GM21576 (cell line): ENCODE measurements around the gene VARS1.
A peak's percentile ranks its signal among the peaks of the same experiment; 100 is the strongest.
"Not testable (repeated sequence)": the region's sequence is repeated elsewhere in the genome, so short reads cannot be mapped to it uniquely, and the experiment has no call there.

Experiments
- ATAC-seq: cut with Tn5 transposase; IDR thresholded peaks from one replicate; pipeline ENCODE4 v1.9.1; 2021; ENCODE audit warnings: mild to moderate bottlenecking, moderate library complexity; ENCODE audit not compliant: unreplicated experiment

VARS1 gene

GRCh38 chr6:31795616-31796298, at the start of gene VARS1:
Gene VARS1, minus strand, starts transcription at chr6:31795752. Its CDS starts 535 bp downstream, at chr6:31795217.
- ATAC-seq: peak; percentile 72

GRCh38 chr6:31844507-31844906, 49.0 kb upstream of the VARS1 start:
- no peak for ATAC-seq

DNA sequence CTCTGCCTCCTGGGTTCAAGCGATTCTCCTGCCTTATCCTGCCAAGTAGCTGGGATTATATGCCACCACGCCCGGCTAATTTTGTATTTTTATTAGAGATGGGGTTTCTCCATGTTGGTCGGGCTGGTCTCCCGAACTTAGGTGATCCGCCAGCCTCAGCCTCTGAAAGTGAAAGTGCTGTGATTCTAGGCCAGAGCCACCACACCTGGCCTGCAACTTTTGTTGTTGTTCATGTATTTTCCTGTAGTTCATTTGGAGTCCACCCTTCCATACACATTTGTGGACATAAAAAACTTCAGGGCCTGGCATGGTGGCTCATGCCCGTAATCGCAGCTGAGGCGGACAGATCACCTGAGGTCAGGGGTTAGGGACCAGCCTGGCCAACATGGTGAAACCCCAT, 46.5 kb upstream of the VARS1 start:
- ATAC-seq: no peak

DNA sequence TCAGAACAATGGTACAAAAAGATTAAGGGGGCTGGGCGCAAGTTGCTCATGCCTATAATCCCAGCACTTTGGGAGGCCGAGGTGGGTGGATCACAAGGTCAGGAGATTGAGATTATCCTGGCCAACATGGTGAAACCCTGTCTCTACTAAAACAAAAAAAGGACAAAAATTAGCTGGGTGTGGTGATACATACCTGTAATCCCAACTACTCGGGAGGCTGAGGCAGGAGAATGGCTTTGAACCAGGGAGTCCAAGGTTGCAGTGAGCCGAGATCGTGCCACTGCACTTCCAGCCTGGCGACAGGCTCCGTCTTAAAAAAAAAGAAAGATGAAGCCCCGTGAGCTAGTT, 44.2 kb upstream of the VARS1 start:
- not testable (repeated sequence) for ATAC-seq

DNA sequence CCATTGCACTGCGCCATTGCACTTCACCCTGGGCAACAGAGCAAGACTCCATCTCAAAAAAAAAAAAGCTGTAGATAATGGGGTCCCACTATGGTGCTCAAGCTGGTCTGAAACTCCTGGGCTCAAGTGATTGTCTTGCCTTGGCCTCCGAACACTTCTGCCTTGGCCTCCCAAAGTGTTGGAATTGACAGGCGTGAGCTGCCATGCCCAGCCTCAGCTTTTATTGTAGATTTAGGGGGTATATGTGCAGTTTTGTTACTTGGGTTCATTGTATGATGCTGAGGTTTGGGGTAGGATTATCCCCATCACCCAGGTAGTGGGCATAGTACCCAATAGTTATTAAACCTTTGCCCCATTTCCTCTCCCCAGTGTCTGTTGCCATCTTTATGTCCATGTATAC, 43.4 kb upstream of the VARS1 start:
- ATAC-seq: no peak

GRCh38 chr6:31838114-31838553, 42.6 kb upstream of the VARS1 start:
- not testable (repeated sequence) for ATAC-seq

DNA sequence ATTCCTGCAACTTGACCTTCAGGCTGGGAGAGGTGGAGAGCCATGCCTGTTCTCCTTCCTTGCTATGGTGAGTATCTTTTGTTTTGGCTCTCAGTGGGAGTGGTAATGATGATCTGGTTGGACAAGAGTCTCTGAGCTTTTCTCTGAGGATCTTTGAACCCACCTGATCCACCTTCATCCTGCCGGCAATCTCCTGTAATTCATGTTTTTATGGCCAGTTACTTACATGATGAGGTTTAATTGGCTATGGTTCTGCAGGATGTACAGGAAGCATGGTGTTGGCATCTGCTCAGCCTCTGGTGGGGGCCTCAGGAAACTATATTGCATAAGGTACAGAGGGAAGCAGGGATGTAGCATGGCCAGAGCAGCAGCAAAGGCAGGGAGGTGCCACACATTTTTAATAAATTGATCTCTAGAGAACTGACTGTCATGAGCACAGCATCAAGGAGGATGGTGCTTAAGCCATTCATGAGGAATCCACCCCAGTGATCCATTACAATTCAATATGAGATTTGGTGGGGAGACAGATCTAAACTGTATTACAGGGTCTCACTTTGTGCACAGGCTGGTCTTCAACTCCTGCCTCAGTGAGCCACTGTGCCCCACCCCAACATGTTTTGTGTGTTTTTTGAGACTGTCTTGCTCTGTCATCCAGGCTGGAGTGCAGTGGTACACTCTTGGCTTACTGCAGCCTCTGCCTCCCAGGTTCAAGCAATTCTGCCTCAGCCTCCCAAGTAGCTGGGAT, 42.0 kb upstream of the VARS1 start:
- ATAC-seq: no peak

DNA sequence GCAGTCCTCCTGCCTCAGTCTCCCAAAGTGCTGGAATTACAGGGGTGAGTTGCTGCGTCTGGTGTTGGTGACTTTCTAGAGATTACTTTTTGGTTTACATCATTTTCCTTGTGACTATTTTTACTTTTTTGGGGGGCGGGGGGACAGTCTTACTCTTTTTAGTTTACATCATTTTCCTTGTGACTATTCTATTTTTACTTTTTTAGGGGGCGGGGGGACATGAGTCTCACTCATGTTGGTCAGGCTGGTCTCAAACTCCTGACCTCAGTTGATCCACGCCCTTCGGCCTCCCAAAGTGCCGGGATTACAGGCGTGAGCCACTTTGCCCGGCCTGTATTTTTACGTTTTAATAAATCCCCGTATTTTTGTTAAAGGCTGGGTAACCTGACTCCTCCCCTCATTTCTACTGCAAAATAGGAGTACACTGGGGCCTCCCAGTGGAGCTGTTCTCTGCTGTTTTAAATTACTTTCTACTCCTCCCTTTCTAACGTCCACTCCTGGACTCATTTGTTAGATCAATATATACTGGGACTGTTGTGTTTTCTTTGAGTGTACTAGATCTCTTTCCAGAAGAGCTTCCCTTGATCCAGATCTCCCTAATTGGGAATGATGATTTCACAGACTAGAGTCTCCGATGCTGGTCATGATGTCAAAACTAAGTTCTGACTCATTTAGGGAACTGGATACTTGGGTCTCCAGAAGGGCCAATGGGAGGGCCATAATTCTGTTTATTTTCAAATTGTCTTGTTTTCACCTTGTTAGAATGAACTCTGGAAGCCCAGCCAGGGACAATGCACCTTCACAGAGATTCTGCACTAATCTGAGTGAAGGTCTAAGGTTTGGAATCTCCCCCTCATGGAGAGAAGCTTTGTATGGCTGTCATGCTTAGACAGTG, 41.2 kb upstream of the VARS1 start:
- ATAC-seq: no peak

DNA sequence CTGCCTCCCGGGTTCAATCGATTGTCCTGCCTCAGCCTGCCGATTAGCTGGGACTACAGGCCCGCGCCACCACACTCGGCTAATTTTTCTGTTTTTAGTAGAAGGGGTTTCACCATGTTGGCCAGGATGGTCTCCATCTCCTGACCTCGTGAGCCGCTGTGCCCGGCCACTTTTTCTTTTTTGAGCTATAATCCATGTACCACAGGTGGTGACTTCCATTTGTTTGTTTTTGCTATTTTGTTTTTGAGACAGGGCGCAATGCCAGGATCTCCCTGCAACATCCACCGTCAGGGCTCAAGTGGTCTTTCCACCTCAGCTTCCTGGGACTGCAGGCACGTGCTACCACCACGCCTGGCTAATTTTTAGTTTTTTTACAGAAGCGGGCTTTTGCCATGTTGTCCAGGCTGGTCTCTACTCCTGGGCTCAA, 40.5 kb upstream of the VARS1 start:
- ATAC-seq: no peak

DNA sequence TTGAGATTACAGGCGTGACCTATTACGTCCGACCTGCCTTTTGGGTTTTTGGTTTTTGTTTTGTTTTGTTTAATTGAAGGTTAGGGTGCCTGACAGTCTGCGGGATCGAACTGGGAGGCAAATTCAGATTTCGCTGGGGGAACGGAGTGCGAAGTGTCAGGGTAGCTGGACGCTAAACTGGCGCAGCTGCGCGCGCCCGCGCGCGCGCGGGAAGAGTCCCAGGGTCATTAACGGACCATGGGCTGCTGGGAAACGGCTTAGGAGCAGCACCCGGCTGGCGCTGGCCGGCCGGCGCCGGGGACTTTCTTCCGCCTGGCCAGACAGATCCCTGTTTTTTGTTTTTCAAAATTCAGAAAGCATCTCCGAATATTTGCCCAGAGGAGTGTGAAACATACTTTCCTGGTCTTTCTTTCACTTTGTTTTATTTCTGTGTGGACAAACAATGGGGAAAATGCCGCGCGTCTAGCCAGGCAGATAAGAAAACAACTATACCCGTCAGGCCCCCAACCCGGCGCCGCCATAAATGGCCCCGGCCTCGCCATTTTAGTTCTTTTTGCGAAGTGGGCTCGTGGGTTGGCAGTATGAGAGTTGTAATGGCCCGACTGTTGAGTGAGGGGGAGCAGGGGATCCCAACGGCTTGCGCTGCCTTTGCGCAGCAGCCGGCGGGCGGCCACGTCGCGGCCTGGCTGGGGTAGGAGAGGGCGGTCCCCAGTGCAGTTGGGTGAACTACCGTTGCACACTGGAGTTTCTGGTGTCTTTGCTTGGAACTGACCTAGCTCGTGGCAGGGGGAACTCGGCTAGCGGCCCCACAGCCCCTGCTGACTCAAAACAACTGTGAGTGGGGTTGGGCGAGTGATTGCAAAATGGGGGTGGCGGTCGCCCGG, 39.1 kb upstream of the VARS1 start:
- no peak for ATAC-seq

DNA sequence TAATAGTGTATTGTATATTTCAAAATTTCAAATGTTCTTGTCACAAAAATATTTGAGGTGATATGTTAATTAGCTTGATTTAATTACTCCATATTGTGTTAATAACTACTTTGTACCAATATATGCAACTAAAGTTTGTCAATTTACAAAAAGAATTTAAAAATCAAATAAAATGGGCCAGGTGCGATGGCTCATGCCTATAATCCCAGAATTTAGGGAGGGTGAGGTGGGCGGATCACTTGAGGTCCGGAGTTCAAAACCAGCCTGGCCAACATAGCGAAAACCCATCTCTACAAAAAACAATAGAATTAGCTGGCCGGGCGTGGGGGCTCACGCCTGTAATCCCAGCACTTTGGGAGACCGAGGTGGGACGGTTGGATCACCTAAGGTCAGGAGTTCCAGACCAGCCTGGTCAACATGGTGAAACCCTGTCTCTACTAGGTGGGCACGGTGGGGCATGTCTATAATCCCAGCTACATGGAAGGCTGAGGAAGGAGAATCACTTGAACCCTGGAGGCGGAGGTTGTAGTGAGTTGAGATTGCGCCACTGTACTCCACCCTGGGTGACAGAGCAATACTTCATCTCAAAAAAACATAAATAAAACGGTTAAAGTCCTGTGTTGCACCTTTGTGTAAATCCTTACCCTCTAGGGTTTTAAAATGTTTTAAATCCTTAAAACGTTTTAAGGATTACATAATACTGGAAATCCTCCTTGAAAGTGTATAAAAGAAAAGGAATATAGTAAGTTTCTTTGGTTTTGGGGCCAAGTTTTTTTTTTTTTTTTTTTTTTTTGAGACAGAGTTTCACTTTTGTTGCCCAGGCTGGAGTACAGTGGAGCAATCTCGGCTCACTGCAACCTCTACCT, 36.0 kb upstream of the VARS1 start:
- no peak for ATAC-seq

DNA sequence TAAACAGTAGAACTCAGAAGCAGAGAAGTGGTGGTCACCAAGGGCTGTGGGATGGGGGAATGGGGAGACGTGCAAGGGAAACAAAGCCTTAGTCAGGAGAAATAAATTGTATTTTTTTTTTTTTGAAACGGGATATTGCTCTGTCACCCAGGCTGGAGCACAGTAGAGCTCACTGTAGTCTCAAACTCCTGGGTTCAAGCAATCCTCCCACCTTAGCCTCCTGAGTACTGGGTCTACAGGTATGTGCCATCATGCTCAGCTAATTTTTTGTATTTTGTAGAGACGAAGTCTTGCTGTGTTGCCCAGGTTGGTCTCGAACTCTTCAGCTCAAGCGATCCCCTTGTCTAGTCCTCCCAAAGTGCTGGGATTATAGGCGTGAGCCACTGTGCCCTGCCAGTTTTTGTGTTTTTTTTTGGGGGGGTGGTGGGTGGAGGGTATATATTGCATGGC, 35.4 kb upstream of the VARS1 start:
- ATAC-seq: no peak

GRCh38 chr6:31829633-31830283, 34.2 kb upstream of the VARS1 start:
- no peak for ATAC-seq

DNA sequence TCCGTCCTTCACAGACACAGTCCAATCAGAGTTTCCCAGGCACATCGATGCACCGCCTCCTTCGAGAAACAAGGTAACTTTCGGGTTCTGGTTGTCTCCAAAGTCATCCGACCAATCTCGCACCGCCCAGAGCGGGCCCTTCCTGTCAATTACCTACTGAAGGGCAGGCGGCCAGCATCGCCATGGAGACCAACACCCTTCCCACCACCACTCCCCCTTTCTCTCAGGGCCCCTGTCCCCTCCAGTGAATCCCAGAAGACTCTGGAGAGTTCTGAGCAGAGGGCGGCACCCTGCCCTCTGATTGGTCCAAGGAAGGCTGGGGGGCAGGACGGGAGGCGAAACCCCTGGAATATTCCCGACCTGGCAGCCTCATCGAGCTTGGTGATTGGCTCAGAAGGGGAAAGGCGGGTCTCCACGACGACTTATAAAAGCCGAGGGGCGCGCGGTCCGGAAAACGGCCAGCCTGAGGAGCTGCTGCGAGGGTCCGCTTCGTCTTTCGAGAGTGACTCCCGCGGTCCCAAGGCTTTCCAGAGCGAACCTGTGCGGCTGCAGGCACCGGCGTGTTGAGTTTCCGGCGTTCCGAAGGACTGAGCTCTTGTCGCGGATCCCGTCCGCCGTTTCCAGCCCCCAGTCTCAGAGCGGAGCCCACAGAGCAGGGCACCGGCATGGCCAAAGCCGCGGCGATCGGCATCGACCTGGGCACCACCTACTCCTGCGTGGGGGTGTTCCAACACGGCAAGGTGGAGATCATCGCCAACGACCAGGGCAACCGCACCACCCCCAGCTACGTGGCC, 31.9 kb upstream of the VARS1 start, which contains the start of gene HSPA1B:
HSPA1B (plus strand) TSS at position 453 of the 794 bp plus-strand sequence; CDS start at position 666, 213 bp downstream.
- peak; percentile 59 for ATAC-seq

GRCh38 chr6:31826793-31827285, 31.3 kb upstream of the VARS1 start:
- ATAC-seq: no peak

GRCh38 chr6:31825553-31825952, 30.0 kb upstream of the VARS1 start:
- no peak for ATAC-seq

DNA sequence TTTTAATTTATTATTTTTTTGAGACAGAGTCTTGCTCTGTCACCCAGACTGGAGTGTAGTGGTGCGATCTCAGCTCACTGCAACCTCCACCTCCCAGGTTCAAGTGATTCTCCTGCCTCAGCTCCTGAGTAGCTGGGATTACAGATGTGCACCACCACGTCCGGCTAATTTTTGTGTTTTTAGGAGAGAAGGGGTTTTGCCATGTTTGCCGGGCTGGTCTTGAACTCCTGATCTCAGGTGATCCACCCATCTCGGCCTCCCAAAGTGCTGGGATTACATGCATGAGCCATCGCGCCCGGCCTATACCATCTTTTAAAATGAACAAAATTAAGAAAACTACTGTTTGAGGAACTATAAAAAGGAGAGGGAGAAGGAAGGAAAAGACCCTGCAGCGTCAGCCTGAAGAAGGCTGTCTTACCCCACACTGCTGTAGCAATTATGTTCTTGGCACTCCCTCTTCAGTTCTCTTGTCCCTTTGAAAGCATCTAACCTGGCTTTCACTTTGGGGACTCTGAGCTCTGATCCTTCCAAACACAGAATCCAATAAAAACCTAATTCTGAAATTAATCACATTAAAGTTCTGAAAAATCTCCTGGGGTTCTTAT, 28.1 kb upstream of the VARS1 start:
- not testable (repeated sequence) for ATAC-seq
